ENCODE results near the gene PLPP3. TPM values are rescaled to one million over a fixed set of nuclear protein-coding genes. Genes with fewer than 3 reads are reported as not detected.

The PLPP3 gene
- total and polyA plus RNA-seq, 2 experiments from 2014 or later = 103 to 159 TPM

DNA sequence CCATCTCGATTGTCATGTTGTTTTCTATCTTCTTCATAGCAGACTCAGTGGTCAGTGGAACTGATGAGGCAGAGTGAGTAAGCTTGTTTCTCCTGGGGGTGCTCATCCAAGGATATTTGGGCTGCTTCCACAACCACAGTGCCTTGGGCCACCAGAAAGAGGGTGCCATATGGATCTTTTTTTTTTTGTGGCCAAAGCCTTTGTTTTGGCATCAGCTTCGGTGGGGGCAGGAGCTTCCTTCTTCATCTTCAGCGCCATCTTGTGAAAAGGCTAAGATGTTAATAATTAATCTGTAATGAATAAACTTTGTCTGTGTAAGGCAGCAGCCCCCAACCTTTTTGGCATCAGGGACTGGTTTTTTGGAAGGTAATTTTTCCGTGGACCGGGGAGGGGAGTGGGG, 6.6 kb upstream of the PLPP3 start:
- Histone ChIP-seq H2AFZ (no peak overlapping the region), H3K9me2 (replicated peaks; ENCODE audit: insufficient read depth) (no peaks in the 10 kb centered on the region), H3K79me2 (no peaks in the 10 kb centered on the region), H3K27me3 (no peaks in the 10 kb centered on the region), H4K20me1 (ENCODE audit: insufficient read depth, poor library complexity, severe bottlenecking) (no peaks in the 10 kb centered on the region), H3K4me2 (no peak overlapping the region), H3K4me1 (ENCODE audit: insufficient read depth) (no peaks in the 10 kb centered on the region), H3K36me3 (replicated peaks; ENCODE audit: insufficient read depth, low read depth) (no peaks in the 10 kb centered on the region), H3K4me3 (no peak overlapping the region), H3K9me3 (ENCODE audit: low read depth) (no peaks in the 10 kb centered on the region), H3K27ac (no peak overlapping the region)
- DNase-seq (ENCODE audit: low spot score) = no peak
- WGBS (ENCODE audit: low lambda C conversion rate, missing lambda C conversion rate) = 87% methylated on average over 5 of the region's 5 CpGs
- TF ChIP-seq, protein P1, sequence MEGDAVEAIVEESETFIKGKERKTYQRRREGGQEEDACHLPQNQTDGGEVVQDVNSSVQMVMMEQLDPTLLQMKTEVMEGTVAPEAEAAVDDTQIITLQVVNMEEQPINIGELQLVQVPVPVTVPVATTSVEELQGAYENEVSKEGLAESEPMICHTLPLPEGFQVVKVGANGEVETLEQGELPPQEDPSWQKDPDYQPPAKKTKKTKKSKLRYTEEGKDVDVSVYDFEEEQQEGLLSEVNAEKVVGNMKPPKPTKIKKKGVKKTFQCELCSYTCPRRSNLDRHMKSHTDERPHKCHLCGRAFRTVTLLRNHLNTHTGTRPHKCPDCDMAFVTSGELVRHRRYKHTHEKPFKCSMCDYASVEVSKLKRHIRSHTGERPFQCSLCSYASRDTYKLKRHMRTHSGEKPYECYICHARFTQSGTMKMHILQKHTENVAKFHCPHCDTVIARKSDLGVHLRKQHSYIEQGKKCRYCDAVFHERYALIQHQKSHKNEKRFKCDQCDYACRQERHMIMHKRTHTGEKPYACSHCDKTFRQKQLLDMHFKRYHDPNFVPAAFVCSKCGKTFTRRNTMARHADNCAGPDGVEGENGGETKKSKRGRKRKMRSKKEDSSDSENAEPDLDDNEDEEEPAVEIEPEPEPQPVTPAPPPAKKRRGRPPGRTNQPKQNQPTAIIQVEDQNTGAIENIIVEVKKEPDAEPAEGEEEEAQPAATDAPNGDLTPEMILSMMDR (IDR thresholded peaks at IDR 0.05; ENCODE audit: poor library complexity) = no peak
- TF ChIP-seq EZH2 (IDR thresholded peaks at IDR 0.05; ENCODE audit: borderline replicate concordance) (no peak), EZH2phosphoT487 (IDR thresholded peaks at IDR 0.05; ENCODE audit: low read depth, severe bottlenecking, unreplicated experiment) (no peak)

DNA sequence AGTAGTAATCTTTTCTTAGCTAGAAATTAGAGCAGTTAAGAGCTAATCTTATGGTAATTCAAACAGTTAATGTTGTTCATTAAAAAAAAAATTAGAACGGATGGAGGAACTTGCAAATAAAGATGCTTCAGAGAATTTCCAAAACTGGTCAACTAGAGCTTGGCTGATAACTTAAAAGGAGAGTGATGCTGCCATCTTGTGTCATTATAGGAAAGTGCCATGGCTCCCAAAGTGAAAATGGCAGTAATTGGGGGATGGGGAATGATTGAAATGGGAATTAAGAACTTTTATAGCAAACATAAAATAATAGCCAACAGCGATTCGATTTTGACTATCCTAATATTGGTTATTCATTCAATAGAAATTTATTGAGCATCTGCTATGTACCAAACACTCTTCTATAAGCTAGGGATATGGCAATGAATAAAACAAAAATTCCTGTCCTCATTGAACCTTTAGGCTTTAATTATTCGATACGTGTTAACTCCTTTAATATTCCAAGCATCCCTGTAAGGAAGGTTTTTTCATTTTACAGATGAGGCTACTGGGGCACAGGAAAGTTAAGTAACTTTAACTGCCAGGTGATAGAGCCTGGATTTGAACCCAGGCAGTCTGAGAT, 5.7 kb upstream of the PLPP3 start:
- WGBS (ENCODE audit: low lambda C conversion rate, missing lambda C conversion rate) = 22% methylated on average over 5 of the region's 5 CpGs
- TF ChIP-seq, protein P1 (IDR thresholded peaks at IDR 0.05; ENCODE audit: poor library complexity) = peak; percentile 91
- TF ChIP-seq EZH2phosphoT487 (IDR thresholded peaks at IDR 0.05; ENCODE audit: low read depth, severe bottlenecking, unreplicated experiment) = no peak
- TF ChIP-seq EZH2 (IDR thresholded peaks at IDR 0.05; ENCODE audit: borderline replicate concordance) = no peak
- H3K9me3 ChIP-seq (ENCODE audit: low read depth) = no peaks in the 10 kb centered on the region
- no peaks in the 10 kb centered on the region for H3K9me2 ChIP-seq (replicated peaks; ENCODE audit: insufficient read depth)
- peaks cover 7% of the 10 kb centered on the region for H3K4me1 ChIP-seq (ENCODE audit: insufficient read depth)
- no peak overlapping the region for H2AFZ ChIP-seq
- H3K4me3 ChIP-seq = no peak overlapping the region
- peaks cover 8% of the 10 kb centered on the region for H3K79me2 ChIP-seq
- H3K27me3 ChIP-seq = no peaks in the 10 kb centered on the region
- peak; percentile 73 for DNase-seq (ENCODE audit: low spot score)
- H3K36me3 ChIP-seq (replicated peaks; ENCODE audit: insufficient read depth, low read depth) = no peaks in the 10 kb centered on the region
- H3K4me2 ChIP-seq = no peak overlapping the region
- H4K20me1 ChIP-seq (ENCODE audit: insufficient read depth, poor library complexity, severe bottlenecking) = no peaks in the 10 kb centered on the region
- H3K27ac ChIP-seq = no peak overlapping the region

GRCh38 chr1:56583957-56584468, 4.7 kb upstream of the PLPP3 start:
- DNase-seq (ENCODE audit: low spot score) = no peak
- Histone ChIP-seq H3K4me2 (no peak overlapping the region), H2AFZ (no peak overlapping the region), H3K27ac (no peak overlapping the region), H3K9me3 (ENCODE audit: low read depth) (no peaks in the 10 kb centered on the region), H3K4me1 (ENCODE audit: insufficient read depth) (peaks cover 10% of the 10 kb centered on the region), H3K79me2 (peaks cover 12% of the 10 kb centered on the region), H3K36me3 (replicated peaks; ENCODE audit: insufficient read depth, low read depth) (no peaks in the 10 kb centered on the region), H3K9me2 (replicated peaks; ENCODE audit: insufficient read depth) (no peaks in the 10 kb centered on the region), H4K20me1 (ENCODE audit: insufficient read depth, poor library complexity, severe bottlenecking) (no peaks in the 10 kb centered on the region), H3K4me3 (no peak overlapping the region), H3K27me3 (no peaks in the 10 kb centered on the region)
- WGBS (ENCODE audit: low lambda C conversion rate, missing lambda C conversion rate) = 96% methylated on average over 2 of the region's 2 CpGs
- TF ChIP-seq EZH2 (IDR thresholded peaks at IDR 0.05; ENCODE audit: borderline replicate concordance) (no peak), EZH2phosphoT487 (IDR thresholded peaks at IDR 0.05; ENCODE audit: low read depth, severe bottlenecking, unreplicated experiment) (no peak)
- TF ChIP-seq, protein P1 (IDR thresholded peaks at IDR 0.05; ENCODE audit: poor library complexity) = no peak
